Brain microvascular endothelial cell (primary cell): Measurements from ENCODE around the gene CDK2.

Experiments used
- DNase-seq: peaks from one replicate; pipeline ENCODE4 v3.0.0-alpha.2; 2020
- H3K27ac ChIP-seq: fragments of 250-450 bp; sonication (Bioruptor Pico); 2 replicates; pipeline ENCODE4 v1.5.1; 2020; ENCODE audit warnings: mild to moderate bottlenecking, moderate library complexity
- H3K27me3 ChIP-seq: fragments of 250-450 bp; sonication (Bioruptor Pico); replicated peaks from 2 replicates; pipeline ENCODE4 v1.5.1; 2020; ENCODE audit warnings: mild to moderate bottlenecking
- H3K36me3 ChIP-seq: fragments of 250-450 bp; sonication (Bioruptor Pico); replicated peaks from 2 replicates; pipeline ENCODE4 v1.5.1; 2020; ENCODE audit warnings: mild to moderate bottlenecking
- H3K4me3 ChIP-seq: 2 replicates; pipeline ENCODE4 v1.5.1; 2011; ENCODE audit warnings: low read depth, mild to moderate bottlenecking, control low read depth, low read length, moderate library complexity
- CTCF ChIP-seq: IDR thresholded peaks from 2 replicates; pipeline ENCODE4 v1.5.1; 2011; ENCODE audit warnings: low read depth, mild to moderate bottlenecking, moderate library complexity, low read length, control low read depth, inconsistent platforms; ENCODE audit errors: missing control alignments
- in situ Hi-C: cut with HindIII; loops from 2 replicates; pipeline ENCODE4 v1.10.0; 2017; ENCODE audit warnings: low sequenced_read_pairs, low pct_ligation_motif_present

Gene CDK2

GRCh38 chr12:55972456-55972855 lies 5.8 kb downstream of the CDK2 start:
- no peak for TF ChIP-seq CTCF
- Histone ChIP-seq H3K36me3 (no peaks in the 10 kb centered on the region), H3K27me3 (no peaks in the 10 kb centered on the region), H3K27ac (peak overlapping the region; percentile 92), H3K4me3 (peak overlapping the region; percentile 66)
- in situ Hi-C loops = no loop called here
- DNase-seq = no peak

GRCh38 chr12:55972911-55973598 lies 6.4 kb downstream of the CDK2 start:
- Histone ChIP-seq H3K27ac (peak overlapping the region; percentile 92), H3K27me3 (no peaks in the 10 kb centered on the region), H3K4me3 (peak overlapping the region; percentile 66), H3K36me3 (no peaks in the 10 kb centered on the region)
- no peak for TF ChIP-seq CTCF
- peak; percentile 46 for DNase-seq
- in situ Hi-C loops = no loop called here

GRCh38 chr12:55973599-55974307 lies 7.1 kb downstream of the CDK2 start, which contains the start of gene RAB5B:
Gene RAB5B (plus strand): TSS chr12:55974078. CDS start chr12:55986961, 12,883 bp downstream.
- peak; percentile 100 for DNase-seq
- TF ChIP-seq CTCF = no peak
- peak within 1 kb of the TSS; percentile 92 for H3K27ac ChIP-seq
- peak within 1 kb of the TSS; percentile 95 for H3K4me3 ChIP-seq
- H3K36me3 ChIP-seq = no peaks in the 10 kb centered on the region
- in situ Hi-C loops = no loop called here
- H3K27me3 ChIP-seq = no peaks in the 10 kb centered on the region

- peaks cover 2% of the 10 kb centered on the region for H3K36me3 ChIP-seq
- in situ Hi-C loops = no loop called here
- H3K27ac ChIP-seq = peak overlapping the region; percentile 90
- H3K27me3 ChIP-seq = no peaks in the 10 kb centered on the region
- no peak for TF ChIP-seq CTCF
- peak; percentile 32 for DNase-seq
- peak overlapping the region; percentile 95 for H3K4me3 ChIP-seq
Observed at GRCh38 chr12:55974308-55974730, 7.7 kb downstream of the CDK2 start.

- in situ Hi-C loops = no loop called here
- Histone ChIP-seq H3K27me3 (no peaks in the 10 kb centered on the region), H3K36me3 (peaks cover 20% of the 10 kb centered on the region), H3K4me3 (no peak overlapping the region), H3K27ac (no peak overlapping the region)
- DNase-seq = no peak
- TF ChIP-seq CTCF = no peak
Observed at GRCh38 chr12:55978393-55978792, 11.8 kb downstream of the CDK2 start.
